AG08395 (cell line): Measurements from ENCODE around the gene MUC20.
"Not testable (repeated sequence)": the region's sequence is repeated elsewhere in the genome, so short reads cannot be mapped to it uniquely, and the experiment has no call there.

ENCODE experiments used
- DNase-seq: peaks from one replicate; pipeline ENCODE4 v3.0.0; 2012; ENCODE audit warnings: mixed read lengths, low spot score

The MUC20 gene

GRCh38 chr3:195710126-195710905 lies 10.5 kb upstream of the MUC20 start:
- not testable (repeated sequence) for DNase-seq

- not testable (repeated sequence) for DNase-seq
Measured at GRCh38 chr3:195711091-195711812, 9.5 kb upstream of the MUC20 start.

DNA sequence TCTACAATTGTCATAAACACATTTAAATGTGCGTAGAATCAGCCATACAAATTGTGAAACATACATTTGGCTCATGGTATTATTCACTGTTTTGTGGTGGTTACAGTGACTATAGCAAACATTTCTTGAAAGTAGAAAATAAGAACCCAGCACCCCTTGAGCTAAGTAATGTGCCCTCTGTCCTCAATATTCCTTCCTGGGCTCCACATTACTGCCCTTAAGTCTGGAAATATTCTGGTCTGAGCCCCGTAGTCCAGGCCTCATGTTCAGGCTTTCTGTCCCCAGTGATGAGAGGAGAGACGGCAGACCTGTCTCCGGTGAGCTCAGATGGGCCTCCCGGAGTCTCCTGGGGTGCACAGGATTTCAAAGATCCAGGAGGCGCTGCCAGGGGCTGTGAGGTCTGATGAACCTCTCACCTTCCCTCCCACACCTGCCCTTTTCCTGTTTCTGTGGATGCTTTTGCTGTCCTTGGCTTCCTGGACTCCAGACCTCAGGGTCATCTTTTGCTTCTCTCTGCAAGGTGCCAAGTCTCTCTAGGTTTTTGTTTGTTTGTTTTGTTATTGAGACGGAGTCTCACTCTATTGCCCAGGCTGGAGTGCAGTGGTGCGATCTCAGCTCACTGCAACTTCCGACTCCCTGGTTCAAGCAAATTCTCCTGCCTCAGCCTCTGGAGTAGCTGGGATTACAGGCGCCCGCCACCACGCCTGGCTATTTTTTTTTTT lies 8.8 kb upstream of the MUC20 start:
- no peak for DNase-seq

GRCh38 chr3:195712535-195712910 lies 8.3 kb upstream of the MUC20 start:
- not testable (repeated sequence) for DNase-seq

DNA sequence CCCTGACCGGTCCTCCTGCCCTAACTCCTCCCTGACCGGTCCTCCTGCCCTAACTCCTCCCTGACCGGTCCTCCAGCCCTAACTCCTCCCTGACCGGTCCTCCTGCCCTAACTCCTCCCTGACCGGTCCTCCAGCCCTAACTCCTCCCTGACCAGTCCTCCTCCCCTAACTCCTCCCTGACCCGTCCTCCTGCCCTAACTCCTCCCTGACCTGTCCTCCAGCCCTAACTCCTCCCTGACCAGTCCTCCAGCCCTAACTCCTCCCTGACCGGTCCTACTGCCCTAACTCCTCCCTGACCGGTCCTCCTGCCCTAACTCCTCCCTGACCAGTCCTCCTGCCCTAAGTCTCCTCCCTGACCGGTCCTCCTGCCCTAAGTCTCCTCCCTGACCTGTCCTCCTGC lies 7.6 kb upstream of the MUC20 start:
- DNase-seq = not testable (repeated sequence)

- no peak for DNase-seq
Measured at GRCh38 chr3:195714380-195715011, 6.3 kb upstream of the MUC20 start.

- DNase-seq = no peak
Measured at GRCh38 chr3:195715134-195715533, 5.6 kb upstream of the MUC20 start.

GRCh38 chr3:195715583-195716266 lies 5.1 kb upstream of the MUC20 start:
- DNase-seq = no peak

DNA sequence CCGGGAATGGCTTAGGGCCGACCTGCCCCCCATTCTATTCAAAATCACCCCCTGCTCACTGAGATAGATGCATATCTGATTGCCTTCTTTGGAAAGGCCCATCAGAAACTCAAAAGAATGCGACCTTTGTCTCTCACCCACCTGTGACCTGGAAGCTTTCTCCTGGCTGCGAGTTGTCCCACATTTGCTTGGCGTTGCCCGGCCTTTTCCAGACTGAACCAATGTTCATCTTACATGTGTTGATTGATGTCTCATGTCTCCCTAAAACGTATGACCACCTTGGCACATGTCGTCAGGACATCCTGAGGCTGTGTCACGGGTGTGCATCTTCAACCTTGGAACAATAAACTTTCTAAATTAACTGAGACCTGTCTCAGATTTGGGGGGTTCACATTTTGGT lies 3.4 kb upstream of the MUC20 start:
- no peak for DNase-seq

- no peak for DNase-seq
Measured at GRCh38 chr3:195717852-195718476, 2.8 kb upstream of the MUC20 start.

GRCh38 chr3:195718477-195718984 lies 2.2 kb upstream of the MUC20 start:
- no peak for DNase-seq

DNA sequence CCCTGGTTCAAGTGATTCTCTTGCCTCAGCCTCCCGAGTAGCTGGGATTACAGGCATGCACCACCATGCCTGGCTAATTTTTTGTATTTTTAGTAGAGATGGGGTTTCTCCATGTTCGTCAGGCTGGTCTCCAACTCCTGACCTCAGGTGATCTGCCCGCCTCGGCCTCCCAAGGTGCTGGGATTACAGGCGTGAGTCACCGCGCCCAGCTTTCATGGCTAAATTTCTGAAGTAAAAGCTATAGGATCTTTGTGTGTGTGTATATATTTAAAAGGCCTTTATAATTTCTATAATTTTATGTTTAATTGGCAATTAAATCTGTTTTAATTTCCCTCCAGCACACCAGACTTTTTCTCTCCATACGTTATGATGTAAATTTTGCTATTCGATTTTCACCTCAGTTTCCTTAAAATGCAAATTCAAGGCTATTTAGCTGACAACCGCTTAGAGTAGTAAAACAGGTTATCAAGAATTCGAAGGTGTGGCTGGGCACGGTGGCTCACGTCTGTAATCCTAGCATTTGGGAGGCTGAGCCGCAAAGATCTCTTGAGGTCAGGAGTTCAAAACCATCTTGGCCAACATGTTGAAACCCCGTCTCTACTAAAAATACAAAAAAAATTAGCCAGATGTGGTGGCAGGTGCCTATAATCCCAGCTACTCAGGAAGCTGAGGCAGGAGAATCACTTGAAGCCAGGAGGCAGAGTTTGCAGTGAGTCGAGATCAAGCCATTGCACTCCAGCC lies 1.1 kb upstream of the MUC20 start:
- DNase-seq = not testable (repeated sequence)

DNA sequence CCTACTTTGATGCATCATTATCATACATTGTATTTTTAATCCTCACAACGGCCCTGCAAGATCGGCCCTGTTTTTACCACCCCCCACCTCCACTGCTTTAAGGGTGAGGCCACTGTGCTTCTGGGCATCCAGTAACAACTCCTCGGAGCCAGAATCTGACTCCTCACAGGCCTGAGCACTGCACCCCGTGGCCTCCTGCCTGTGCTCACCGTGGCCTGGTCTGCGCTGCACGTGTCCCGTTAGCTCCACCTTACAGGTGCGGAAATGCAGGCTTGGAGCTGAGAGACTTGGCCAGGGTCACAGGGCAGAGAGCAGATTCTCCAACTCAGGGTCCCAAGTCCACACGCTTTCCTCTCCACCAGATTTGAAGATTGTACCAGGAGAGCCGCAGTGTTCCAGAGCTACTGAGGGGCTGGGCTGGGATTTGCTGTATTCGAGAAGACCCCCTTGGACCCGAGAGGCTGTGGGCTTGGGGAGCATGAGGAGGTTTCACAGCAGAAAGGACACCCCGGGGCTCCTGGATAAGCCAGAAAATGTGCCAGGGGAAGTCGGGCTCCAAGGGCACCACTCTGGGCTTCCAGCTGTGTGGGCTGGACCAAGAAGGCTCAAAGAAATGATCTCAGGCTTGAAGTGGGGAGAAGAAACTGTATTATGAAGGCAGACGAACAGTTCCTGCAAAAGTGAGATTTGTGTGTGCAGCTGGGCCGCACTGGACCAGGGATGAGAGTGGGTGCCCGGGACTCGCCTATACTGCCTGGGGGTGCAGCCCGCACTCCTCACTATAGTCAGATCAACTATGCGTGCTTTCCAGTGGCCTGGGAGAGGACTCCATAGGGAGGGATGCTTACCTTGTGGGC lies 1.6 kb downstream of the MUC20 start:
- DNase-seq = not testable (repeated sequence)

DNA sequence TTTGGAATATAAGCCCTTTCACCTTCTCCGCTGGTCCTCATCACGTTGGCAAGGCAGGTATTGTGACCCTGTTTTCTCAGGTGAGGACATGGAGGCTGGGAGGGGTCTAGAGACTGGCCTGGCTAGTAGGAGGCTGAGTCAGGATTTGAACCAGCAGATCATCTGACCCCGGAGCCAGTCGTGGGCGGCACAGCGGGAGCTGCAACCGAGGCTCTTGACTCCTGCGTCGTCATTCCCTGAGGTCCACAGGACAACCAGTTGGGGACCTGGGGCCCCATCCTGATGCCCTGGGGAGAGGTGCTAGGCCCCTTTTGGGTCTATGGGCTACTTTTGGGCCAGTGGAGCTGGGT lies 2.2 kb downstream of the MUC20 start:
- not testable (repeated sequence) for DNase-seq

GRCh38 chr3:195724363-195724762 lies 3.6 kb downstream of the MUC20 start:
- DNase-seq = not testable (repeated sequence)

- DNase-seq = not testable (repeated sequence)
Measured at GRCh38 chr3:195725916-195726740, 5.3 kb downstream of the MUC20 start.

DNA sequence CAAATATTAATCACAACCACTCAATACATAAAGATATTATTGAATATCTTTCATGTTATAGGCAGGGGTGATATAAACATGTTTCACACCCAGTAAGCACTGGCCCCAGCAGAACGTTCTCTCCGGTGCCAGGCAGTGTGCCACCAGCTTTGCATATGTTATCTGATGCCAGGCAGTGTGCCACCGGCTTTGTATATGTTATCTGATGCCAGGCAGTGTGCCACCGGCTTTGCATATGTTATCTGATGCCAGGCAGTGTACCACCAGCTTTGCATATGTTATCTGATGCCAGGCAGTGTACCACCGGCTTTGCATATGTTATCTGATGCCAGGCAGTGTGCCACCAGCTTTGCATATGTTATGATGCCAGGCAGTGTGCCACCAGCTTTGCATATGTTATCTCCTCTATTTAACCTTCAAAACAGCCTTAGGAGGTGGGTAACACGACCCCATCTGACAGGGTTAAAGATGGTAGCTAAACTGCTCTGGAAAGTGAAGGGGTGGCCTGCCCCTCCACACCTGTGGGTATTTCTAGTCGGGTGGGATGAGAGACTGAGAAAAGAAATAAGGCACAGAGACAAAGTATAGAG lies 6.9 kb downstream of the MUC20 start:
- DNase-seq = no peak

DNA sequence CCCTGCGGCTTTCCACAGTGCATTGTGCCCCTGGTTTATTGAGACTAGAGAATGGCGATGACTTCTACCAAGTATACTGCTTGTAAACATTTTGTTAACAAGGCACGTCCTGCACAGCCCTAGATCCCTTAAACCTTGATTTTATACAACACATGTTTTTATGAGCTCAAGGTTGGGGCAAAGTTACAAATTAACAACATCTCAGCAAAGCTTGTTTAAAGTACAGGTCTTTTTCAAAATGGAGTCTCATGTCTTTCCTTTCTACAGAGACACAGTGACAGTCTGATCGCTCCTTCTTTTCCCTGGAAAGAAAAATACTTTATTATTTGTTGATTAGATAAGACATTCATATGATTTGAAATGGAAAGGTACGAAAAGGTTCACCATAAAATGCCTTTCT lies 8.0 kb downstream of the MUC20 start:
- DNase-seq = not testable (repeated sequence)
